ENCODE measurements around the gene PUM1.
A peak's percentile ranks its signal among the peaks of the same experiment; 100 is the strongest.
"Not testable (repeated sequence)": the region's sequence is repeated elsewhere in the genome, so short reads cannot be mapped to it uniquely, and the experiment has no call there.

Gene PUM1

GRCh38 chr1:30948278-30948677 is 117.2 kb downstream of the PUM1 start:
- no peak for DNase-seq (ENCODE audit: low read depth, low spot score)
- Histone ChIP-seq H3K4me3 (no peak overlapping the region), H3K36me3 (ENCODE audit: insufficient read depth, low read length) (peaks cover 91% of the 10 kb centered on the region), H3K9ac (ENCODE audit: insufficient read length) (no peak overlapping the region), H3K9me3 (ENCODE audit: low read depth, low read length) (no peaks in the 10 kb centered on the region), H3K27ac (no peak overlapping the region)
- TF ChIP-seq EZH2 (IDR thresholded peaks at IDR 0.05) (no peak), FOXP2 (optimal IDR thresholded peaks at IDR 0.05; ENCODE audit: control extremely low read depth, extremely low read length, insufficient read depth) (no peak), POLR2AphosphoS5 (IDR thresholded peaks at IDR 0.05; ENCODE audit: borderline replicate concordance, low read depth, low read length) (no peak)

DNA sequence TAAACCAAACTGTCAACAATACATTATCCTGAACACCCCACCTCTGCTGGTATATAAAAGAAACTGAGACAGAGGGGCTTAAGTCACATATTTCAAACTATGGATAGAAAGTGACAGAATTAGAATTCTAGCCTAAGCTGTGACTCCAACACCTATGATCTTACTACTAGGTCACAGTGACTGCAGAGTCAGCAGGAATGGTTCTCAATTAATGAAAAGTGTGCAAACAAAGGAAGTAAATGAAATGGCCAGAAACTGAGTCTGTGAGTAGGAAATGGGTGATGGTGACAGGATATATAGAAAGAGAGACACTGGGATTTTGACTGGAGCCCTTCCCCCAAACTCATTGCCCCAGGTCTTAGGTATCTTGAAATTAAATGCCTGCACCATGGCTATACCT is 118.3 kb downstream of the PUM1 start:
- no peaks in the 10 kb centered on the region for H3K9me3 ChIP-seq (ENCODE audit: low read depth, low read length)
- no peak overlapping the region for H3K27ac ChIP-seq
- DNase-seq (ENCODE audit: low read depth, low spot score): no peak
- H3K4me3 ChIP-seq: no peak overlapping the region
- no peak for TF ChIP-seq POLR2AphosphoS5 (IDR thresholded peaks at IDR 0.05; ENCODE audit: borderline replicate concordance, low read depth, low read length)
- no peak for TF ChIP-seq FOXP2 (optimal IDR thresholded peaks at IDR 0.05; ENCODE audit: control extremely low read depth, extremely low read length, insufficient read depth)
- no peak for TF ChIP-seq EZH2 (IDR thresholded peaks at IDR 0.05)
- peaks cover 91% of the 10 kb centered on the region for H3K36me3 ChIP-seq (ENCODE audit: insufficient read depth, low read length)
- no peak overlapping the region for H3K9ac ChIP-seq (ENCODE audit: insufficient read length)

- no peak overlapping the region for H3K9ac ChIP-seq (ENCODE audit: insufficient read length)
- DNase-seq (ENCODE audit: low read depth, low spot score): no peak
These were observed 123.1 kb downstream of the PUM1 start for GRCh38 chr1:30942326-30942963.

DNA sequence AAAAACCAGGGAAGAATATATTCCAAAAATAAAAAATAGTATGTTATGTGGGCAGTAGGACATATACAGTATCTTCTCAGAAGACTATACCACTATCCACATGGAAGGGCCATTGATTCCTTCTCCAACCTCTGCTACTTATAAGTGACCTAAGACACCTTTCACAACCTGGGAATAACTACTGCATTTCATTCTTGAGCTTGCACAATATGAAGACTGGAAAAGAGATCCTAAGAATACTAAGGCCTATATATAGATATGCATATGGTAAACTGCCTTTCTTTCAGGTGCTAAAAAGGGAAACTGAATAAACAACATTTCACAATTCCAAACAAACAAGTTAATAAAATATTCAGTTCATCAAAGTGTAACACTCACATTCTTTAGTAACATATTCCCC is 125.0 kb downstream of the PUM1 start:
- H3K27ac ChIP-seq: no peak overlapping the region
- TF ChIP-seq FOXP2 (optimal IDR thresholded peaks at IDR 0.05; ENCODE audit: control extremely low read depth, extremely low read length, insufficient read depth) (no peak), POLR2AphosphoS5 (IDR thresholded peaks at IDR 0.05; ENCODE audit: borderline replicate concordance, low read depth, low read length) (no peak), EZH2 (IDR thresholded peaks at IDR 0.05) (no peak)
- DNase-seq (ENCODE audit: low read depth, low spot score): no peak
- H3K9ac ChIP-seq (ENCODE audit: insufficient read length): no peak overlapping the region
- H3K36me3 ChIP-seq (ENCODE audit: insufficient read depth, low read length): peaks cover 89% of the 10 kb centered on the region
- no peak overlapping the region for H3K4me3 ChIP-seq
- no peaks in the 10 kb centered on the region for H3K9me3 ChIP-seq (ENCODE audit: low read depth, low read length)

More at GRCh38 chr1:30942326-30942963, 123.1 kb downstream of the PUM1 start:
- peaks cover 91% of the 10 kb centered on the region for H3K36me3 ChIP-seq (ENCODE audit: insufficient read depth, low read length)
- H3K4me3 ChIP-seq: no peak overlapping the region
- H3K27ac ChIP-seq: no peak overlapping the region
- TF ChIP-seq FOXP2 (optimal IDR thresholded peaks at IDR 0.05; ENCODE audit: control extremely low read depth, extremely low read length, insufficient read depth): no peak
- H3K9me3 ChIP-seq (ENCODE audit: low read depth, low read length): no peaks in the 10 kb centered on the region

- DNase-seq (ENCODE audit: low read depth, low spot score): no peak
- H3K9ac ChIP-seq (ENCODE audit: insufficient read length): no peak overlapping the region
- H3K9me3 ChIP-seq (ENCODE audit: low read depth, low read length): no peaks in the 10 kb centered on the region
- H3K27ac ChIP-seq: no peak overlapping the region
- H3K36me3 ChIP-seq (ENCODE audit: insufficient read depth, low read length): peaks cover 82% of the 10 kb centered on the region
- TF ChIP-seq FOXP2 (optimal IDR thresholded peaks at IDR 0.05; ENCODE audit: control extremely low read depth, extremely low read length, insufficient read depth): no peak
- no peak for TF ChIP-seq EZH2 (IDR thresholded peaks at IDR 0.05)
- TF ChIP-seq POLR2AphosphoS5 (IDR thresholded peaks at IDR 0.05; ENCODE audit: borderline replicate concordance, low read depth, low read length): no peak
- no peak overlapping the region for H3K4me3 ChIP-seq
These were observed 128.9 kb downstream of the PUM1 start for GRCh38 chr1:30936541-30937171.

GRCh38 chr1:30935758-30936157 is 129.8 kb downstream of the PUM1 start:
- H3K9ac ChIP-seq (ENCODE audit: insufficient read length); H3K4me3 ChIP-seq; DNase-seq (ENCODE audit: low read depth, low spot score); H3K9me3 ChIP-seq (ENCODE audit: low read depth, low read length); H3K27ac ChIP-seq: not testable (repeated sequence)
- peaks cover 79% of the 10 kb centered on the region for H3K36me3 ChIP-seq (ENCODE audit: insufficient read depth, low read length)

GRCh38 chr1:30934613-30935012 is 130.9 kb downstream of the PUM1 start:
- no peak for TF ChIP-seq EZH2 (IDR thresholded peaks at IDR 0.05)
- no peak for TF ChIP-seq FOXP2 (optimal IDR thresholded peaks at IDR 0.05; ENCODE audit: control extremely low read depth, extremely low read length, insufficient read depth)
- no peak for TF ChIP-seq POLR2AphosphoS5 (IDR thresholded peaks at IDR 0.05; ENCODE audit: borderline replicate concordance, low read depth, low read length)
- no peaks in the 10 kb centered on the region for H3K9me3 ChIP-seq (ENCODE audit: low read depth, low read length)
- peaks cover 68% of the 10 kb centered on the region for H3K36me3 ChIP-seq (ENCODE audit: insufficient read depth, low read length)
- H3K27ac ChIP-seq: no peak overlapping the region
- no peak for DNase-seq (ENCODE audit: low read depth, low spot score)
- no peak overlapping the region for H3K9ac ChIP-seq (ENCODE audit: insufficient read length)
- no peak overlapping the region for H3K4me3 ChIP-seq

- Histone ChIP-seq H3K9ac (ENCODE audit: insufficient read length) (no peak overlapping the region), H3K36me3 (ENCODE audit: insufficient read depth, low read length) (peaks cover 60% of the 10 kb centered on the region), H3K27ac (no peak overlapping the region), H3K9me3 (ENCODE audit: low read depth, low read length) (no peaks in the 10 kb centered on the region), H3K4me3 (no peak overlapping the region)
- no peak for TF ChIP-seq FOXP2 (optimal IDR thresholded peaks at IDR 0.05; ENCODE audit: control extremely low read depth, extremely low read length, insufficient read depth)
- TF ChIP-seq EZH2 (IDR thresholded peaks at IDR 0.05): no peak
- TF ChIP-seq POLR2AphosphoS5 (IDR thresholded peaks at IDR 0.05; ENCODE audit: borderline replicate concordance, low read depth, low read length): no peak
- no peak for DNase-seq (ENCODE audit: low read depth, low spot score)
These were observed 131.7 kb downstream of the PUM1 start for GRCh38 chr1:30933874-30934252.

GRCh38 chr1:30930631-30931173 is 134.8 kb downstream of the PUM1 start:
- Histone ChIP-seq H3K36me3 (ENCODE audit: insufficient read depth, low read length) (peaks cover 36% of the 10 kb centered on the region), H3K27ac (peak overlapping the region; percentile 6; the same call in 1 of the 2 replicates), H3K9me3 (ENCODE audit: low read depth, low read length) (no peaks in the 10 kb centered on the region), H3K9ac (ENCODE audit: insufficient read length) (no peak overlapping the region), H3K4me3 (no peak overlapping the region)
- TF ChIP-seq EZH2 (IDR thresholded peaks at IDR 0.05) (no peak), POLR2AphosphoS5 (IDR thresholded peaks at IDR 0.05; ENCODE audit: borderline replicate concordance, low read depth, low read length) (no peak), FOXP2 (optimal IDR thresholded peaks at IDR 0.05; ENCODE audit: control extremely low read depth, extremely low read length, insufficient read depth) (no peak)
- DNase-seq (ENCODE audit: low read depth, low spot score): no peak

Measured in SK-N-MC (cell line).